GM19023 (cell line): Measurements from ENCODE around the gene PSMB11.
"Not testable (repeated sequence)": the region's sequence is repeated elsewhere in the genome, so short reads cannot be mapped to it uniquely, and the experiment has no call there.

ENCODE experiments used
- ATAC-seq: cut with Tn5 transposase; IDR thresholded peaks from one replicate; pipeline ENCODE4 v1.9.1; 2021; ENCODE audit warnings: mild to moderate bottlenecking, moderate library complexity; ENCODE audit not compliant: unreplicated experiment

Gene PSMB11

DNA sequence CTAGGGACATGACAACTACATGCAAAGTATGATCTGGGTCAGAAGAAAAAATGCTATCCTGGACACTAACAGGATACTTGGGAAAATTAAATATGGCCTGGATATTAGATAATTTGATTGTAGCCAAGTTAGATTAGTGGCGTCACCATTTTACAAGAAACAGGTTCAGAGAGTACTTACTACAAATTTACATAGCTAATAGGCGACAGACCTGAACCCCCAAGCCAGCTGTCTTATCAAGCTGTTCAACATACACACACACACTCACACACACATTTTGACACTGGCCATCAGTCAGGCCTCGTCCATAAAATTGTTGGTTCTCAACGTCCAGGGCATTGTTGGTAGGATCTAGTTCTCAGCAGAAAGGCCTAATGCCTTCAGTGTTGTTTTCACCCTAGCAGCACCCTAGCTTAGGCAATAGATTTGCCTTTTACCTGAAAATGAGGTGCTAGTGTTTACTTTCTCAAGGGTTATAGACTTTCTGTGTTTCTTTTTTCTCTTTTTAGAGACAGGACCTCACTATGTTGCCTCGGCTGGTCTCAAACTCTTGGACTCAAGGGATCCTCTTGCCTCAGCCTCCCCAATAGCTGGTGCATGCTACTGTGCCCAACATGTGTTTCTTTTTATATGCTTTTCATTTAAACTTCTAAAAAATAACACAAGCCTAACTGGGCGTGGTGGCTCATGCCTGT, 28.8 kb upstream of the PSMB11 start:
- ATAC-seq = no peak

GRCh38 chr14:23013749-23014054, 28.3 kb upstream of the PSMB11 start:
- ATAC-seq = not testable (repeated sequence)

GRCh38 chr14:23015618-23016017, 26.4 kb upstream of the PSMB11 start:
- no peak for ATAC-seq

- no peak for ATAC-seq
These were observed 24.9 kb upstream of the PSMB11 start for GRCh38 chr14:23017091-23017490.

DNA sequence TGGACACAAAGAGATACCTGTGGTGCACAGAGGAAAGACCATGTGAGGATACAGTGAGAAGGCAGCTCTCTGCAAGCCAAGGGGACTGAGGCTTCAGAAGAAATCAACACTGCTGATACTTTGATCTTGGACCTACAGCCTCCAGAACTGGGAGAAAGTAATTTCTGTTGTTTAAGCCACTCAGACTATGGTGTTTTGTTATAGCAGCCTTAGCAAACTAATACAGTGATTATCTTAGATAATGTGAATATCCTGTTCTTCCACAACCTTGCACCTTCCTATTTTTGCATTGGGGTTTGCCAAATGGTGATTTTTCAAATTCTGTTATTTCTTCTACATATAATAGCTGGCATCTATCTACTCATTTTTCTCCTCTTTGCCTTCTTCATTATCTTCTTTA, 23.9 kb upstream of the PSMB11 start:
- no peak for ATAC-seq

- ATAC-seq = no peak
These were observed 21.6 kb upstream of the PSMB11 start for GRCh38 chr14:23020143-23021128.

DNA sequence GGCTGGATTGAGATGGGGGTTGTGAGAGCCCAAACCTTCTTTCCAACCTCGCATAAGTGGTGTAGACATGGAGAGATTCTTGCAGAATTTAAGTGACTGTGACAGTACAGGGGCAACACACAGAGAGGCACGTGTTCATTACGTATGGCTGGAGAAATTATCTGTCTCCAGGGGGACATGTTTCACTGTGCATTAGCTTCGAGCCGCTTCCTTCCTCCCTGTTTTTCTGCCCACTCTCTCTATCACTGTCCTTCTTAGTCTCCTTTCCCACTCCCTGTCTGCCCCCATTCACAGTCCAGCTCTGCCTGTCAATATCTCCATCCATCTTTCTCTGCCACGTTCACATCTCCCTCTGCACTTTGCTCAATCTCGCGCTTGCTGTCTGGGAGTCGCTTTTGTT, 20.6 kb upstream of the PSMB11 start:
- ATAC-seq = no peak

GRCh38 chr14:23021889-23022442, 20.0 kb upstream of the PSMB11 start:
- ATAC-seq = no peak

- ATAC-seq = no peak
These were observed 18.8 kb upstream of the PSMB11 start for GRCh38 chr14:23023022-23023794.

GRCh38 chr14:23023795-23024152, 18.2 kb upstream of the PSMB11 start:
- no peak for ATAC-seq

- ATAC-seq = no peak
These were observed 17.4 kb upstream of the PSMB11 start for GRCh38 chr14:23024612-23025075.

DNA sequence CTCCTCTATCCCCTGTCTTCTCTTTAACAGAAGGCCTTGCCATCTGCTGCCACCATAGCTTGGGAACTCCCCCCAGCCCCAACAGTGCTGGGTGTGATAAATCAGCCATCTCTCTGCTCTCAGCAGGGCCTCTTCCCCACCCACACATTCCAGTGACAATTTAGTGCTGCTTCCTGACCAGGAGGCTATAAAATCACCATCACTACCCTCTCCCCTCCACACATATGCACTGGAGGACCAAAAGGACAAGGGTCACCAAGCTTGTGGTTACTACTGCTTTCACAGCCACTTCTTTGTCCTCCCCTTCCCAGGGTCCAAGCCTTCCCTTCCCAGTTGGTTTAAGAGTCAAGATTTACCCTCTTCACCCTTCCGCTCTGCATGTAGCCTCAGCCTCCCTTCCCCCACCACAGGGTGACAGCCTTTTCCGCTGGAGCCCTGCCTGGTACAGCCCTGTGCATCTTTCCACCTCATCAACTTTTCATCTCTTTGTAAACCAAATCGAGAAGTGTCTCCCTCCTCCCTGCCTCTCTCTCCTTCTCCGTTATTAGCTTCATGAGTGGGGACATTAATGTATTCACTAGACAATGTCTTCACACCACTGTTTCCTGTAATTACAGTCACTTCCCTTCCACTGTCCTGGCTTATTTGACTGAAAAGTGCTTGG, 16.7 kb upstream of the PSMB11 start:
- ATAC-seq = no peak

GRCh38 chr14:23028799-23029198, 13.2 kb upstream of the PSMB11 start:
- no peak for ATAC-seq

DNA sequence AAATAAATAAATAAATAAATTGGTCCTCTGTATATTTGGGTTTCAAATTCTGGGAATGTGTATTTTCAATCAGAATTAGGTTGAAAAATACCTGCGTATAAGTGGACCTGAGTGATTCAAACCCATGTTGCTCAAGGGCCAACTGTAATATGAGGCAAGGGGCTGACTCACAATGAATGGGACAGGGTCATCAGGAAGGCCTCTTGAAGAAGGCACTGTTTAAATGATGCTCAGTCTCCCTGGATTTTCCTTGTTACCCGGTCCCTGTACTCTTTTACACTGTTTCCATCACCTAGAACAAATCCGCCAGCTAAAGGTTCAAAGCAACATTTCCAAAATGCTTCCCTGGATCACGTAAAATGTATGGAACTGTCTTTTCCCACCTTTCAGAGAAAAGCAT, 11.1 kb upstream of the PSMB11 start:
- no peak for ATAC-seq

DNA sequence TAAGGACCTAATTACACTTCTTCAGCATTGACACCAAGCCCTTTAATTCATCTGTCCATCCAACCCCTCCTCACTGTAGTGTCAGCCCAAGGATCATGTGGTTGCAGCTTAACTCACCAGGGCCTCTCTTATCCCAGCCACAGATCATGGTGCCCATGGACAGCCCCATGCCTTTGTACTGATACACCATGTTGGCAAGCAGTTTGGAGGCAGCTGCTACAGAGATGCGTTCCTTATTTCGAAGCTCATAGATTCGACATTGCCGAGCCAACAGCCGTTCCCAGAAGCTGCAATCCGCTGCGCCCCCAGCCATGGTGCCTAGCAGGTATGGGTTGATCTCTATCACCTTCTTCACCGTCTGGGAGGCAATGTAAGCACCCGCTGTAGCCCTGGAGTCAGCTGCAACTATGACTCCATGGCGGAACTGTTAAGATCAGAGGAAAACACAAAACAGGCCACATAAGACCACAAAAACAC, 8.7 kb upstream of the PSMB11 start:
- no peak for ATAC-seq

- ATAC-seq = peak; percentile 2
These were observed 8.1 kb upstream of the PSMB11 start for GRCh38 chr14:23033801-23034497.

DNA sequence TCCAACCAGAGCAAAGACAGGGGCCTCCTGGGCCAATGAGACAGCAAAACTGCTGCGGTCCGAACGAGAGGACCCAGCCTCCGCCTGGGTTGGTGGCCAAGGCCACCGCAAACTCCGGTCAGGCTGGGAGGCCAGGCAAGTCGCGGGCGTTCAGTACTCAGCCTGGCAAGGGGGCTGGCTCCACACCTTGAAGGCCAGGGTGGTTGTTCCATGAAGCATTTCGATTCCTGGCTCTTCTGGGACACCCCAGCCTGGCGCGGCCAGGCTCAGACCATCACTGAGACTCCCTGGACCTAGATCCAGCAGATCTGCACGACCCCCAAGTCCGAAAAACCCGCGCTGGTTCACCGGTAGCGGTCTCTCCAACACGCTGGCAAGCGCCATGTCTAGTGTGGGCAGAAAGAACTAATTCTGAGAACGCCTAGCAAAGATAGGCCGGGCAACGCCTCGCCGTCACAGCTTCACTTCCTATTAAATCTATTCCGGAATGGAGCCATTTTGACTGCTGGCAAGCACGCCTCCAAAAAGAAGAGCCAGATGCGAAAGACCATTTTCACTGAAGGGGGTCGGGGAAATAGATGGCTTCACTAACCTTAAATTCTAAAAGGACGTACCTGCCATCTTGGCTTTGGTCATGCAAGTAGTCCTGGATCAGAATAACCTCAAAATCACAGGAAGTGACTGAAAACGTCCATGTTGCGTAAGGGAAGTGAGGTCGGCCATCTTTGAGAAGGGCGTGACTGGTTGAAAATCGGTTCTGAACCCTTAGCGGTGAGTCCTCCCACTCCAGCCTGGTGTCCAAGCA, 7.3 kb upstream of the PSMB11 start, which contains the start of gene PSMB5:
TSS of gene PSMB5 (minus strand) at position 403 of the 805 bp plus-strand sequence. CDS start at position 384, 19 bp downstream.
- peak; percentile 89 for ATAC-seq

DNA sequence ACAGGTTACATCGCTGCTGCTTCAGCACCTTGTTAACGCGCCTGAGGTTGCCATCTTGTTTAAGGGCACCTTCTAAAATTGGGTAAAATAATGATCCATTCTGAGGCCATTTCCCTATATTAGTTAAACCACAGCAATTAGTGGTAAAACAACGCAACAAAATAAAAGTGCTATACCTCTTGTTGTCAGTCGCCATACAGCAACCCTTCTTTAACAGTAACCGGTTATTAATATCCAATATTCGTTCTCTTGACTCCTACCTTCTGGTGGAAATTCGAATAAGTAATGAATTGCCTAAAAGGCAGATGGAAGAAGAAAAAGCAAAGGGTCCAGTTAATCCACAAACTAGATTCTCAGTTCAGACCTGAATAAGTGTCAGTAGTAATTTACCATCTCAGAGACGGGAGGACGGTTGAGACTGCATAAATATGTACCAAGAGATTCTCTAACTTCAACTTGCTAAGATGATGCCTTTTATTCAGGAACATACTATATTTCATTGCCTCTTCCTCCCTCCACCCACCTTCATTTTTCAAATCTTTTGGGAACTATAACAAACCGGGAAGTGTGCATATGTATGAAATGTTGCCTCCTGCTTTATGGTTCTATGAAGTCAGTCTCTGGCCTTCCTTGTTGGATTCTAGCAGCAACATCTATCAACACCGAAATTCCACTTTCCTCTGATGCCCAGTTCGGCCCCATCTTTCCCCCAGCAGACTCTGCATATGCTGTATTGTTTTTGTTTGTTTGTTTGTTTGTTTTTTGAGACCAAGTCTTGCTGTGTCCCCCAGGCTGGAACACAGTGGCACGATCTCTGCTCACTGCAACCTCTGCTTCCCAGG, 6.5 kb upstream of the PSMB11 start:
- no peak for ATAC-seq
